ENCODE data around the gene ARFGEF3. TPM values are rescaled to one million over a fixed set of nuclear protein-coding genes. Genes with fewer than 3 reads are reported as not detected.

Gene ARFGEF3
- total RNA-seq, 1 experiment from 2014 or later = 7.8 TPM

DNA sequence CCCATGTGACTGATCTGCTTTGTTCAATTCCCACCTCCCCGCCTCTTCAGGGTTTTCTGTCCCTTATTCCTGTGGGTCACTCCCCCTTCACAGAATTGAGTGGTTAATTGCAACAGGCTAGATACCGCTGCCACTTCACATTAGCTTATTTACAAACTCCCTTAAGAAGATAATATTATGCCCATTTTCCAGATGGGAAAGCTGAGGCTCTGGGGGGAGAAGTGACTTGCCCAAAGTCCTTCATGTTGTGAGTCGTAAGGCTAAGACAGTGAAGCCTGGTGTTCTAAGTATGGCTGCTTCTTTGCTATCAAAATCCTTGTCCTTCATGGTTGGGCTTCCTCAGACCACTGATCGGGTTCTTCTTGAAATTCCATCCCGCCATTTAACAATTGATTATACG lies 96.5 kb downstream of the ARFGEF3 start:
- ChIA-PET POLR2A (ENCODE audit: unreplicated experiment) (no interaction called here), CTCF (no interaction called here)
- ATAC-seq (no peak), DNase-seq (no peak)
- Histone ChIP-seq H3K36me3 (ENCODE audit: low read depth, low read length) (no peaks in the 10 kb centered on the region), H3K27me3 (ENCODE audit: low read length) (no peaks in the 10 kb centered on the region), H4K20me1 (ENCODE audit: low read length) (no peaks in the 10 kb centered on the region), H3K4me3 (ENCODE audit: low read length) (no peak overlapping the region), H3K9me3 (ENCODE audit: low read length) (no peaks in the 10 kb centered on the region), H3K9ac (ENCODE audit: low read length) (no peak overlapping the region), H3K27ac (ENCODE audit: low read length) (no peak overlapping the region), H3F3A (ENCODE audit: low read length, unreplicated experiment) (no peaks in the 10 kb centered on the region), H3K79me2 (ENCODE audit: low read length) (no peaks in the 10 kb centered on the region), H2AFZ (ENCODE audit: low read length) (no peak overlapping the region), H3K4me2 (ENCODE audit: low read length) (no peak overlapping the region), H3K4me1 (ENCODE audit: insufficient read depth, low read length) (no peaks in the 10 kb centered on the region), H3K9me2 (replicated peaks; ENCODE audit: low read length) (no peaks in the 10 kb centered on the region)
- TF ChIP-seq, protein P1, sequence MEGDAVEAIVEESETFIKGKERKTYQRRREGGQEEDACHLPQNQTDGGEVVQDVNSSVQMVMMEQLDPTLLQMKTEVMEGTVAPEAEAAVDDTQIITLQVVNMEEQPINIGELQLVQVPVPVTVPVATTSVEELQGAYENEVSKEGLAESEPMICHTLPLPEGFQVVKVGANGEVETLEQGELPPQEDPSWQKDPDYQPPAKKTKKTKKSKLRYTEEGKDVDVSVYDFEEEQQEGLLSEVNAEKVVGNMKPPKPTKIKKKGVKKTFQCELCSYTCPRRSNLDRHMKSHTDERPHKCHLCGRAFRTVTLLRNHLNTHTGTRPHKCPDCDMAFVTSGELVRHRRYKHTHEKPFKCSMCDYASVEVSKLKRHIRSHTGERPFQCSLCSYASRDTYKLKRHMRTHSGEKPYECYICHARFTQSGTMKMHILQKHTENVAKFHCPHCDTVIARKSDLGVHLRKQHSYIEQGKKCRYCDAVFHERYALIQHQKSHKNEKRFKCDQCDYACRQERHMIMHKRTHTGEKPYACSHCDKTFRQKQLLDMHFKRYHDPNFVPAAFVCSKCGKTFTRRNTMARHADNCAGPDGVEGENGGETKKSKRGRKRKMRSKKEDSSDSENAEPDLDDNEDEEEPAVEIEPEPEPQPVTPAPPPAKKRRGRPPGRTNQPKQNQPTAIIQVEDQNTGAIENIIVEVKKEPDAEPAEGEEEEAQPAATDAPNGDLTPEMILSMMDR (conservative IDR thresholded peaks at IDR 0.05; ENCODE audit: low read depth, low read length) = no peak
- no TSS peak for BruUV-seq (replicated peaks)
- intact Hi-C loops (cut with micrococcal nuclease) = no loop called here

DNA sequence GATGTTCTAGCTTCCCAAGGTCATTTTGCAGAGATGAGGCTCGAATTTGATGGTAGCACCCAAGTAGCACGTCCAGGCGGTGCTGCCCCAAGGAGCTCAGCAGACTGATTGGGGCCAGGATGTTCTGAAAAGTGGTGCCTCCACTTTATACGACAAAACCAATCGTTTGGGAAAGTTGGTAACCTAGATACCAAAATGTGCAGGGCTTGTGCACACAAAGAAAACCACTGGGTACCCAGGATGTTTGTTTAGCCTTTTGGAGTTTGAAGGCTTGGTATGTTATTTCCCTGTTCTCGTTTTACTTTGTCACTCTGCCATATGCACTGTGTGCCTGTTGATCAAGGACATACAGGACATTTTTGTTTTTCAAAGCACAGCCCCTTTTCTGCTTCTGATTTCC lies 97.3 kb downstream of the ARFGEF3 start:
- H3K27me3 ChIP-seq (ENCODE audit: low read length) = no peaks in the 10 kb centered on the region
- H3K9ac ChIP-seq (ENCODE audit: low read length) = no peak overlapping the region
- H3K9me2 ChIP-seq (replicated peaks; ENCODE audit: low read length) = no peaks in the 10 kb centered on the region
- H3F3A ChIP-seq (ENCODE audit: low read length, unreplicated experiment) = no peaks in the 10 kb centered on the region
- no peaks in the 10 kb centered on the region for H3K79me2 ChIP-seq (ENCODE audit: low read length)
- intact Hi-C loops (cut with micrococcal nuclease) = no loop called here
- TF ChIP-seq EZH2 (IDR thresholded peaks at IDR 0.05; ENCODE audit: low read length, unreplicated experiment) = no peak
- TF ChIP-seq, protein P1 (conservative IDR thresholded peaks at IDR 0.05; ENCODE audit: low read depth, low read length) = no peak
- H3K4me2 ChIP-seq (ENCODE audit: low read length) = no peak overlapping the region
- DNase-seq = no peak
- H2AFZ ChIP-seq (ENCODE audit: low read length) = no peak overlapping the region
- no peaks in the 10 kb centered on the region for H3K36me3 ChIP-seq (ENCODE audit: low read depth, low read length)
- CTCF ChIA-PET = no interaction called here
- no peak overlapping the region for H3K4me3 ChIP-seq (ENCODE audit: low read length)
- H3K9me3 ChIP-seq (ENCODE audit: low read length) = no peaks in the 10 kb centered on the region
- H3K4me1 ChIP-seq (ENCODE audit: insufficient read depth, low read length) = no peaks in the 10 kb centered on the region
- H4K20me1 ChIP-seq (ENCODE audit: low read length) = no peaks in the 10 kb centered on the region
- POLR2A ChIA-PET (ENCODE audit: unreplicated experiment) = no interaction called here
- no peak overlapping the region for H3K27ac ChIP-seq (ENCODE audit: low read length)
- BruUV-seq (replicated peaks) = no TSS peak
- ATAC-seq = no peak

DNA sequence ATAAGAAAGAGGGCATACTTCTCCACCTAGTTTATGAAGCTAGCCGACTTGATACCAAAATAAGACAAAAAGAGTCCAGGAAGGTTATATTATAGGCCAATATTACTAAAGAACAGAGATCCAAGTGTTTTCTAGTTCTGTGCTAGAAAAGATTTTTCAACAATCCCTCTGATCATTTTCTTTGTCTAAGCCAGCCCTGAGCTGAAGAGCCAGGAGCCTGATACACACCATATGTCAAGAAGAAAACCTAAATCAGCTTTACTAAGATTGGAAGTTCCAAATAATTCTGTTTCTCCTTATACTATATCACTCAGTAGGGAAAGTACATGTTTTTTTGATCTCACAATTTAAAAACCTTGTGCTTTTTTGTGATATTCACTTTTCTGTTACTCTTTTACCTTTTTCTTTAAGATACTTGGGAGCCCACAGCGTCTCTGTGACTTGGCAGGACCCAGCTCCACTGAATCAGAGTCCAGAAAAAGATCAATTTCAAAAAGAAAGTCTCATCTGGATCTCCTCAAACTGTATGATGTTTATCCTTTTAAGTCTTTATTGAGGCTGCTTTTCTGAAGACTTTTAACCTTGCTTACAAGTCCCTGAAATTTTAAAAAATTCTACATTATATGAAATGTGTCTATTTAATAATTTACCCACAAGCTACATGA lies 99.5 kb downstream of the ARFGEF3 start:
- no peak overlapping the region for H3K4me3 ChIP-seq (ENCODE audit: low read length)
- no peaks in the 10 kb centered on the region for H3K79me2 ChIP-seq (ENCODE audit: low read length)
- no peak for ATAC-seq
- H3K9ac ChIP-seq (ENCODE audit: low read length) = no peak overlapping the region
- H3K4me1 ChIP-seq (ENCODE audit: insufficient read depth, low read length) = no peaks in the 10 kb centered on the region
- H3K9me2 ChIP-seq (replicated peaks; ENCODE audit: low read length) = no peaks in the 10 kb centered on the region
- no peak overlapping the region for H2AFZ ChIP-seq (ENCODE audit: low read length)
- POLR2A ChIA-PET (ENCODE audit: unreplicated experiment) = no interaction called here
- H3K27me3 ChIP-seq (ENCODE audit: low read length) = no peaks in the 10 kb centered on the region
- no peaks in the 10 kb centered on the region for H3K9me3 ChIP-seq (ENCODE audit: low read length)
- TF ChIP-seq, protein P1 (conservative IDR thresholded peaks at IDR 0.05; ENCODE audit: low read depth, low read length) = no peak
- TF ChIP-seq EZH2 (IDR thresholded peaks at IDR 0.05; ENCODE audit: low read length, unreplicated experiment) (no peak), EZH2phosphoT487 (IDR thresholded peaks at IDR 0.05; ENCODE audit: borderline replicate concordance, low read length) (no peak)
- intact Hi-C loops (cut with micrococcal nuclease) = no loop called here
- H3F3A ChIP-seq (ENCODE audit: low read length, unreplicated experiment) = no peaks in the 10 kb centered on the region
- CTCF ChIA-PET = interaction anchor here (0.6 kb wide), 1 partner anchor 145 kb away, joined by 3 read pairs; no protein-coding TSS in a partner anchor
- no peak overlapping the region for H3K4me2 ChIP-seq (ENCODE audit: low read length)
- no peaks in the 10 kb centered on the region for H3K36me3 ChIP-seq (ENCODE audit: low read depth, low read length)
- no peak for DNase-seq
- no peak overlapping the region for H3K27ac ChIP-seq (ENCODE audit: low read length)
- H4K20me1 ChIP-seq (ENCODE audit: low read length) = no peaks in the 10 kb centered on the region
- BruUV-seq (replicated peaks) = no TSS peak
